ENCODE measurements around the gene SRCAP.

SRCAP gene

DNA sequence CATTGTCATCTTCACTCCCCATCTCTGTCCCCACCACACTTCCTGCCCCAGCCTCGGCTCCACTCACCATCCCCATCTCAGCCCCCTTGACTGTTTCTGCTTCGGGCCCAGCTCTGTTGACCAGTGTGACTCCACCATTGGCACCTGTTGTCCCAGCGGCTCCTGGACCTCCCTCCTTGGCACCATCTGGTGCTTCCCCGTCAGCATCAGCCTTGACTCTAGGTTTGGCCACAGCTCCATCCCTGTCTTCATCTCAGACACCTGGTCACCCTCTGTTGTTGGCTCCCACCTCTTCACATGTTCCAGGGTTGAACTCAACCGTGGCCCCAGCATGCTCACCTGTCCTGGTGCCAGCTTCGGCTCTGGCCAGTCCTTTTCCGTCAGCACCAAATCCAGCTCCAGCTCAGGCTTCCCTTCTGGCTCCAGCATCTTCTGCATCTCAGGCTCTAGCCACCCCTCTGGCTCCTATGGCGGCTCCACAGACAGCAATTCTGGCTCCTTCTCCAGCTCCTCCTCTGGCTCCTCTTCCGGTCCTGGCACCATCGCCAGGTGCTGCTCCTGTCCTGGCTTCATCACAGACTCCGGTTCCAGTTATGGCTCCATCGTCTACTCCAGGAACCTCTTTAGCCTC lies 24.9 kb downstream of the SRCAP start:
- no peak for TF ChIP-seq TAF1 (IDR thresholded peaks at IDR 0.05; ENCODE audit: borderline replicate concordance, insufficient read depth, low read length)
- TF ChIP-seq SIN3A (IDR thresholded peaks at IDR 0.05; ENCODE audit: borderline replicate concordance, insufficient read depth, low read length): no peak
- TF ChIP-seq POLR2AphosphoS5 (IDR thresholded peaks at IDR 0.05; ENCODE audit: low read depth, low read length): no peak
- TF ChIP-seq FOXP2 (optimal IDR thresholded peaks at IDR 0.05; ENCODE audit: borderline replicate concordance, extremely low read depth, extremely low read length, insufficient read depth): no peak
- TF ChIP-seq, protein P1, sequence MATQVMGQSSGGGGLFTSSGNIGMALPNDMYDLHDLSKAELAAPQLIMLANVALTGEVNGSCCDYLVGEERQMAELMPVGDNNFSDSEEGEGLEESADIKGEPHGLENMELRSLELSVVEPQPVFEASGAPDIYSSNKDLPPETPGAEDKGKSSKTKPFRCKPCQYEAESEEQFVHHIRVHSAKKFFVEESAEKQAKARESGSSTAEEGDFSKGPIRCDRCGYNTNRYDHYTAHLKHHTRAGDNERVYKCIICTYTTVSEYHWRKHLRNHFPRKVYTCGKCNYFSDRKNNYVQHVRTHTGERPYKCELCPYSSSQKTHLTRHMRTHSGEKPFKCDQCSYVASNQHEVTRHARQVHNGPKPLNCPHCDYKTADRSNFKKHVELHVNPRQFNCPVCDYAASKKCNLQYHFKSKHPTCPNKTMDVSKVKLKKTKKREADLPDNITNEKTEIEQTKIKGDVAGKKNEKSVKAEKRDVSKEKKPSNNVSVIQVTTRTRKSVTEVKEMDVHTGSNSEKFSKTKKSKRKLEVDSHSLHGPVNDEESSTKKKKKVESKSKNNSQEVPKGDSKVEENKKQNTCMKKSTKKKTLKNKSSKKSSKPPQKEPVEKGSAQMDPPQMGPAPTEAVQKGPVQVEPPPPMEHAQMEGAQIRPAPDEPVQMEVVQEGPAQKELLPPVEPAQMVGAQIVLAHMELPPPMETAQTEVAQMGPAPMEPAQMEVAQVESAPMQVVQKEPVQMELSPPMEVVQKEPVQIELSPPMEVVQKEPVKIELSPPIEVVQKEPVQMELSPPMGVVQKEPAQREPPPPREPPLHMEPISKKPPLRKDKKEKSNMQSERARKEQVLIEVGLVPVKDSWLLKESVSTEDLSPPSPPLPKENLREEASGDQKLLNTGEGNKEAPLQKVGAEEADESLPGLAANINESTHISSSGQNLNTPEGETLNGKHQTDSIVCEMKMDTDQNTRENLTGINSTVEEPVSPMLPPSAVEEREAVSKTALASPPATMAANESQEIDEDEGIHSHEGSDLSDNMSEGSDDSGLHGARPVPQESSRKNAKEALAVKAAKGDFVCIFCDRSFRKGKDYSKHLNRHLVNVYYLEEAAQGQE (IDR thresholded peaks at IDR 0.05; ENCODE audit: insufficient read depth in 1 of 2, low read depth in 2 of 2, low read length in 2 of 2): no peak

GRCh38 chr16:30724641-30725417 lies 25.9 kb downstream of the SRCAP start:
- no peak for TF ChIP-seq POLR2AphosphoS5 (IDR thresholded peaks at IDR 0.05; ENCODE audit: low read depth, low read length)
- TF ChIP-seq, protein P1 (IDR thresholded peaks at IDR 0.05; ENCODE audit: insufficient read depth in 1 of 2, low read depth in 2 of 2, low read length in 2 of 2): no peak
- TF ChIP-seq SIN3A (IDR thresholded peaks at IDR 0.05; ENCODE audit: borderline replicate concordance, insufficient read depth, low read length): no peak
- TF ChIP-seq TAF1 (IDR thresholded peaks at IDR 0.05; ENCODE audit: borderline replicate concordance, insufficient read depth, low read length): no peak

DNA sequence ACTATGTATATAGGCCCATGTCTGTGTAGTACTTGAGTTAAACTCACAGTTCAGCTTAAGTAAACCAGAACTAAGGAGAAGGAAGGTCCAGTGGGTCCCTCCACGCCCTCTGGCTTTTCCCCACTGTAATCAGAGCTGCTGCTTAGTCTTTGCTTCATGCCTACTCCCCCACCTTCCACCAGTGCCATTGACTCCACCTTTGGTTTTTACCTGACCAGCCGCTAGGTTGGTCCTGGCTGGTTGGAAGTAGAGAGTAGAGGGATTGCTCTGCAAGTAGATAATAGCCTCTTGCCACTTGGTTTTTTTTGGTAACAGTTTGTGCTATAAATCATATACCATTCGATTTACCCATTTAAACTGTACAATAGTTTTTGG lies 26.4 kb downstream of the SRCAP start:
- no peak for TF ChIP-seq POLR2AphosphoS5 (IDR thresholded peaks at IDR 0.05; ENCODE audit: low read depth, low read length)
- TF ChIP-seq TAF1 (IDR thresholded peaks at IDR 0.05; ENCODE audit: borderline replicate concordance, insufficient read depth, low read length): no peak
- TF ChIP-seq, protein P1 (IDR thresholded peaks at IDR 0.05; ENCODE audit: insufficient read depth in 1 of 2, low read depth in 2 of 2, low read length in 2 of 2): no peak
- no peak for TF ChIP-seq FOXP2 (optimal IDR thresholded peaks at IDR 0.05; ENCODE audit: borderline replicate concordance, extremely low read depth, extremely low read length, insufficient read depth)
- TF ChIP-seq SIN3A (IDR thresholded peaks at IDR 0.05; ENCODE audit: borderline replicate concordance, insufficient read depth, low read length): no peak

- TF ChIP-seq TAF1 (IDR thresholded peaks at IDR 0.05; ENCODE audit: borderline replicate concordance, insufficient read depth, low read length): no peak
- no peak for TF ChIP-seq POLR2AphosphoS5 (IDR thresholded peaks at IDR 0.05; ENCODE audit: low read depth, low read length)
- no peak for TF ChIP-seq FOXP2 (optimal IDR thresholded peaks at IDR 0.05; ENCODE audit: borderline replicate concordance, extremely low read depth, extremely low read length, insufficient read depth)
- TF ChIP-seq SIN3A (IDR thresholded peaks at IDR 0.05; ENCODE audit: borderline replicate concordance, insufficient read depth, low read length): no peak
- TF ChIP-seq, protein P1 (IDR thresholded peaks at IDR 0.05; ENCODE audit: insufficient read depth in 1 of 2, low read depth in 2 of 2, low read length in 2 of 2): no peak
Measured at GRCh38 chr16:30728321-30728720, 29.4 kb downstream of the SRCAP start.
